Right lobe of liver (tissue), 4 donors: ENCODE results near the gene ACTN1.

ENCODE experiments used
- CTCF ChIP-seq, 4 donors: fragments of 200-600 bp in 3 of 4; fragments of 450-650 bp in 1 of 4; IDR thresholded peaks; one replicate each; pipeline versions ENCODE4 v1.5.1 to v1.8.0; 2016 to 2022; ENCODE audit warnings: antibody characterized with exemption in 4 of 4, mild to moderate bottlenecking in 2 of 4
- POLR2A ChIP-seq: fragments of 450-650 bp; IDR thresholded peaks from one replicate; pipeline ENCODE4 v1.6.1; 2017; ENCODE audit warnings: antibody characterized with exemption, mild to moderate bottlenecking
- donor health status: DM: no; HTN: no; CAD: no.
- donor health status: DM: no; HTN: no; CAD: no.
- donor health status: DM: no; HTN: yes; CAD: no.

- TF ChIP-seq POLR2A (no peak), CTCF (IDR thresholded peaks at IDR 0.05) (no peak)
Observed at GRCh38 chr14:68922201-68922621, 56.9 kb downstream of the ACTN1 start.
